PFSK-1 (cell line): ENCODE measurements around the gene ADNP.

Experiments
- FOXP2 ChIP-seq: optimal IDR thresholded peaks from 2 replicates; pipeline ENCODE3; 2011; ENCODE audit warnings: borderline replicate concordance, control low read depth, inconsistent platforms; ENCODE audit not compliant: insufficient read depth; ENCODE audit errors: extremely low read length, extremely low read depth
- POLR2AphosphoS5 ChIP-seq: IDR thresholded peaks from 2 replicates; pipeline ENCODE4 v1.6.1; 2012; ENCODE audit warnings: low read depth, mild to moderate bottlenecking, control low read depth, low read length, moderate library complexity
- SIN3A ChIP-seq: IDR thresholded peaks from 2 replicates; pipeline ENCODE4 v1.6.1; 2012; ENCODE audit warnings: mild to moderate bottlenecking, low read length, moderate library complexity, borderline replicate concordance; ENCODE audit not compliant: insufficient read depth
- TAF1 ChIP-seq: IDR thresholded peaks from 2 replicates; pipeline ENCODE4 v1.6.1; 2012; ENCODE audit warnings: low read length, control low read depth, borderline replicate concordance; ENCODE audit not compliant: insufficient read depth
- TF ChIP-seq, protein P1 (sequence below), 2 experiments: IDR thresholded peaks; 2 replicates each; pipeline versions ENCODE4 v1.6.1 to v1.8.0; 2011 to 2012; ENCODE audit warnings: low read depth in 2 of 2, low read length in 2 of 2, control low read depth in 1 of 2, inconsistent platforms in 1 of 2, mild to moderate bottlenecking in 1 of 2, moderate library complexity in 1 of 2; ENCODE audit not compliant: insufficient read depth in 1 of 2

The ADNP gene

GRCh38 chr20:50895111-50895830, 36.0 kb downstream of the ADNP start:
- no peak for TF ChIP-seq SIN3A
- no peak for TF ChIP-seq POLR2AphosphoS5
- no peak for TF ChIP-seq TAF1
- TF ChIP-seq, protein P1, sequence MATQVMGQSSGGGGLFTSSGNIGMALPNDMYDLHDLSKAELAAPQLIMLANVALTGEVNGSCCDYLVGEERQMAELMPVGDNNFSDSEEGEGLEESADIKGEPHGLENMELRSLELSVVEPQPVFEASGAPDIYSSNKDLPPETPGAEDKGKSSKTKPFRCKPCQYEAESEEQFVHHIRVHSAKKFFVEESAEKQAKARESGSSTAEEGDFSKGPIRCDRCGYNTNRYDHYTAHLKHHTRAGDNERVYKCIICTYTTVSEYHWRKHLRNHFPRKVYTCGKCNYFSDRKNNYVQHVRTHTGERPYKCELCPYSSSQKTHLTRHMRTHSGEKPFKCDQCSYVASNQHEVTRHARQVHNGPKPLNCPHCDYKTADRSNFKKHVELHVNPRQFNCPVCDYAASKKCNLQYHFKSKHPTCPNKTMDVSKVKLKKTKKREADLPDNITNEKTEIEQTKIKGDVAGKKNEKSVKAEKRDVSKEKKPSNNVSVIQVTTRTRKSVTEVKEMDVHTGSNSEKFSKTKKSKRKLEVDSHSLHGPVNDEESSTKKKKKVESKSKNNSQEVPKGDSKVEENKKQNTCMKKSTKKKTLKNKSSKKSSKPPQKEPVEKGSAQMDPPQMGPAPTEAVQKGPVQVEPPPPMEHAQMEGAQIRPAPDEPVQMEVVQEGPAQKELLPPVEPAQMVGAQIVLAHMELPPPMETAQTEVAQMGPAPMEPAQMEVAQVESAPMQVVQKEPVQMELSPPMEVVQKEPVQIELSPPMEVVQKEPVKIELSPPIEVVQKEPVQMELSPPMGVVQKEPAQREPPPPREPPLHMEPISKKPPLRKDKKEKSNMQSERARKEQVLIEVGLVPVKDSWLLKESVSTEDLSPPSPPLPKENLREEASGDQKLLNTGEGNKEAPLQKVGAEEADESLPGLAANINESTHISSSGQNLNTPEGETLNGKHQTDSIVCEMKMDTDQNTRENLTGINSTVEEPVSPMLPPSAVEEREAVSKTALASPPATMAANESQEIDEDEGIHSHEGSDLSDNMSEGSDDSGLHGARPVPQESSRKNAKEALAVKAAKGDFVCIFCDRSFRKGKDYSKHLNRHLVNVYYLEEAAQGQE (IDR thresholded peaks at IDR 0.05; ENCODE audit: insufficient read depth in 1 of 2, low read depth in 2 of 2, low read length in 2 of 2), result no peak
- TF ChIP-seq FOXP2, result no peak

DNA sequence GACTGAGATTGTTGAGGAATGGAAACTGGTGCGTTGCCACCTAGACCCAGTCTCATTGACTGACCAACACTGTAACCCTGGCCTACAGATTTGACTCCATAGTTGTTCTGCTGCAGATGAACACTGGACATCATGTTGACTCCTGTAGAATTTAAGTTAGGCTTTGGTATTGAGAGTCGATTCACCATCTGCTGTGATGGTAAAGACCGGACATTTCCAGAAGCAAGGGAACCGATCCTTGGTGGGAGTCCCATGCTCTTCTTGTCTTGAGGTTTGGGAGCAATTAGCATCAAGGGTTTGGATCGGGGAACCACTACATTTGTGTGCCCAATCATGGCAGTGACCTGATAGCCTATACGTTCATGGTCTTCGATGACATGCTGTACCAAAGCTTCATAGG, 37.6 kb downstream of the ADNP start:
- TF ChIP-seq POLR2AphosphoS5, result no peak

- TF ChIP-seq POLR2AphosphoS5 (no peak), SIN3A (no peak), FOXP2 (no peak), TAF1 (no peak)
- TF ChIP-seq, protein P1 (IDR thresholded peaks at IDR 0.05; ENCODE audit: insufficient read depth in 1 of 2, low read depth in 2 of 2, low read length in 2 of 2), result no peak
Observed at GRCh38 chr20:50892394-50892793, 38.8 kb downstream of the ADNP start.

DNA sequence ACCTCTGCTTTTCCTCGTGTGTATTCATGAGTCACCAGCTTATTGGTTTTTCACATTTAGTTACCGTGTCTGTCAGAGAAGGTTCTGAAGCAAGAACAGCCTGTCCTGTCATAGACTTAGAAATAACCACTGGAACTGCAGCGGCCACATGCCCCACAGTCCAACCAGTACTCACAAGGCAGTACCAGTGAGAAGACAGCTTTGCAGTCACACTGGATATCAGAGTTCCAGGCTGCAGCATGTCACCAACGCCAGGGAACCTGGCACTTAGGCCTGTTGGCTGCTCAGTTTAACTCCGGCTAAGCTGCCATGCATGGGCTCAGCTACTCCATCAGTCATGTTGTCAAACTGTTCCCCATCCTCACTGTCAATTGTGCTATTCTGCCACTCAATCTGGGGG, 40.1 kb downstream of the ADNP start:
- TF ChIP-seq FOXP2 (no peak), SIN3A (no peak), TAF1 (no peak), POLR2AphosphoS5 (0 out of 2 replicates have a peak, but pooled peaks have one; percentile 13)
- TF ChIP-seq, protein P1 (IDR thresholded peaks at IDR 0.05; ENCODE audit: insufficient read depth in 1 of 2, low read depth in 2 of 2, low read length in 2 of 2), result no peak

DNA sequence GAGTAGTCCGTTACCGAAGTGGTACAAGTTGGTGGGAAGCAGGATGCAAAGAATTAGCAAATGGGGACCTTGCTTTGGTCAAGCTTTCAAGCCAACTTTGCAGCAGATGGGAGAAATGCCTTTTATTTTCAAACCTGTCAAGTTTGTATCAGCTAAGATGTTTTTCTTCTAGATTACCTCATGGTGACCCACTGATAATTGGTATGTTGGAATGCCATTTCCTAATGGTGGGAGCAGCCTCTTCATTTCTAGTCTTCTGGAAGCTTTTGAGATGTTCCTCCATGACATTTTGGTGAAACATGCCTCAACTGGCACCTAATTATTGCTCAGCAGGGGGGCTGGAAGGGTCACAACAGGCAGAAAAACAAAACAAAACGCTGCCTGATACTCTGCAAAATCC, 43.7 kb downstream of the ADNP start:
- TF ChIP-seq TAF1, result no peak
- TF ChIP-seq, protein P1 (IDR thresholded peaks at IDR 0.05; ENCODE audit: insufficient read depth in 1 of 2, low read depth in 2 of 2, low read length in 2 of 2), result no peak
- TF ChIP-seq POLR2AphosphoS5, result no peak
- TF ChIP-seq SIN3A, result no peak
- TF ChIP-seq FOXP2, result no peak
